HG03575 (cell line): ENCODE results near the gene NRG3.
"Not testable (repeated sequence)": the region's sequence is repeated elsewhere in the genome, so short reads cannot be mapped to it uniquely, and the experiment has no call there.

Source experiments
- ATAC-seq: cut with Tn5 transposase; IDR thresholded peaks from one replicate; pipeline ENCODE4 v1.9.1; 2021; ENCODE audit not compliant: unreplicated experiment, insufficient number of reproducible peaks, low FRiP score; ENCODE audit errors: extremely low read depth

Gene NRG3

GRCh38 chr10:82041018-82041417, 166.0 kb downstream of the NRG3 start:
- ATAC-seq: no peak

- ATAC-seq: no peak
These were observed 181.4 kb downstream of the NRG3 start for GRCh38 chr10:82056391-82056790.

- not testable (repeated sequence) for ATAC-seq
These were observed 192.2 kb downstream of the NRG3 start for GRCh38 chr10:82067192-82067591.

- no peak for ATAC-seq
These were observed 193.5 kb downstream of the NRG3 start for GRCh38 chr10:82068501-82068900.

- no peak for ATAC-seq
These were observed 196.2 kb downstream of the NRG3 start for GRCh38 chr10:82071231-82071630.

GRCh38 chr10:82072124-82072523, 197.1 kb downstream of the NRG3 start:
- ATAC-seq: no peak

GRCh38 chr10:82075605-82076004, 200.6 kb downstream of the NRG3 start:
- ATAC-seq: no peak

- ATAC-seq: no peak
These were observed 209.5 kb downstream of the NRG3 start for GRCh38 chr10:82084496-82084895.

- ATAC-seq: no peak
These were observed 209.9 kb downstream of the NRG3 start for GRCh38 chr10:82084904-82085303.

GRCh38 chr10:82089327-82089726, 214.3 kb downstream of the NRG3 start:
- ATAC-seq: no peak

- no peak for ATAC-seq
These were observed 216.4 kb downstream of the NRG3 start for GRCh38 chr10:82091413-82091812.

- ATAC-seq: no peak
These were observed 217.1 kb downstream of the NRG3 start for GRCh38 chr10:82092111-82092510.

GRCh38 chr10:82124713-82125112, 249.7 kb downstream of the NRG3 start:
- no peak for ATAC-seq

- ATAC-seq: no peak
These were observed 253.5 kb downstream of the NRG3 start for GRCh38 chr10:82128527-82128926.

- no peak for ATAC-seq
These were observed 261.1 kb downstream of the NRG3 start for GRCh38 chr10:82136103-82136502.

- ATAC-seq: no peak
These were observed 269.2 kb downstream of the NRG3 start for GRCh38 chr10:82144153-82144552.

- ATAC-seq: no peak
These were observed 273.8 kb downstream of the NRG3 start for GRCh38 chr10:82148764-82149163.

- no peak for ATAC-seq
These were observed 274.7 kb downstream of the NRG3 start for GRCh38 chr10:82149674-82150073.

GRCh38 chr10:82150123-82150900, 275.3 kb downstream of the NRG3 start:
- no peak for ATAC-seq

GRCh38 chr10:82160307-82160706, 285.3 kb downstream of the NRG3 start:
- ATAC-seq: no peak

GRCh38 chr10:82161264-82161663, 286.3 kb downstream of the NRG3 start:
- no peak for ATAC-seq
